HepG2 (cell line): Measurements from ENCODE around the gene CTSW. TPM values are rescaled to one million over a fixed set of nuclear protein-coding genes. Genes with fewer than 3 reads are reported as not detected.
A peak's percentile ranks its signal among the peaks of the same experiment; 100 is the strongest.

Experiments
- AGO1 ChIP-seq: fragments of 200-400 bp; formaldehyde crosslinking; IDR thresholded peaks from 2 replicates; pipeline ENCODE4 v1.6.1; 2017; ENCODE audit warnings: mild to moderate bottlenecking, low read depth, low read length, moderate library complexity; ENCODE audit not compliant: poor library complexity, severe bottlenecking
- AGO2 ChIP-seq: fragments of 200-400 bp; formaldehyde crosslinking; optimal IDR thresholded peaks from 2 replicates; pipeline ENCODE3; 2017; ENCODE audit warnings: mild to moderate bottlenecking, low read depth, low read length, moderate library complexity
- BORCS8-MEF2B ChIP-seq: sonication (generic); formaldehyde crosslinking; IDR thresholded peaks from 2 replicates; pipeline ENCODE4 v1.8.0; 2022; ENCODE audit warnings: mild to moderate bottlenecking, missing genetic modification reagents
- CEBPG ChIP-seq: IDR thresholded peaks from 2 replicates; pipeline ENCODE4 v1.6.1; 2016
- CREB3 ChIP-seq: sonication (generic); formaldehyde crosslinking; IDR thresholded peaks from 2 replicates; pipeline ENCODE4 v1.5.0; 2020; ENCODE audit warnings: missing genetic modification reagents
- DZIP1 ChIP-seq: sonication (generic); formaldehyde crosslinking; IDR thresholded peaks from 2 replicates; pipeline ENCODE4 v1.5.0; 2020; ENCODE audit warnings: mild to moderate bottlenecking, missing genetic modification reagents
- EZH2 ChIP-seq: conservative IDR thresholded peaks from 2 replicates; pipeline ENCODE4 v1.6.1; 2012; ENCODE audit warnings: mild to moderate bottlenecking, low read depth, low read length, moderate library complexity
- FOXC1 ChIP-seq: sonication (generic); formaldehyde crosslinking; IDR thresholded peaks from 2 replicates; pipeline ENCODE4 v1.8.0; 2022; ENCODE audit warnings: mild to moderate bottlenecking, missing genetic modification reagents, borderline replicate concordance
- GPBP1L1 ChIP-seq: sonication (generic); formaldehyde crosslinking; IDR thresholded peaks from 2 replicates; pipeline ENCODE4 v1.5.0; 2020; ENCODE audit warnings: mild to moderate bottlenecking, missing genetic modification reagents
- LBX2 ChIP-seq: sonication (generic); formaldehyde crosslinking; IDR thresholded peaks from 2 replicates; pipeline ENCODE4 v1.5.0; 2020; ENCODE audit warnings: missing genetic modification reagents, mild to moderate bottlenecking, borderline replicate concordance
- MAFF ChIP-seq: IDR thresholded peaks from 2 replicates; pipeline ENCODE4 v1.6.1; 2011; ENCODE audit warnings: low read depth, low read length, improper control_type of control experiment
- MED13 ChIP-seq: sonication (generic); formaldehyde crosslinking; IDR thresholded peaks from 2 replicates; pipeline ENCODE4 v1.5.0; 2020; ENCODE audit warnings: missing genetic modification reagents
- NFE2L2 ChIP-seq: fragments of 150-350 bp; IDR thresholded peaks from 2 replicates; pipeline ENCODE4 v1.6.1; 2014; ENCODE audit warnings: low read length
- NFIC ChIP-seq: IDR thresholded peaks from 2 replicates; pipeline ENCODE4 v1.6.1; 2012; ENCODE audit warnings: mild to moderate bottlenecking, low read length, inconsistent platforms
- NKX3-1 ChIP-seq: sonication (generic); formaldehyde crosslinking; IDR thresholded peaks from 2 replicates; pipeline ENCODE4 v1.5.0; 2020; ENCODE audit warnings: missing genetic modification reagents
- STAG1 ChIP-seq: sonication (generic); formaldehyde crosslinking; IDR thresholded peaks from 2 replicates; pipeline ENCODE4 v1.4.0; 2020; ENCODE audit warnings: missing genetic modification reagents
- TRIM22 ChIP-seq: fragments of 450-650 bp; IDR thresholded peaks from 2 replicates; pipeline ENCODE4 v1.6.1; 2017
- ZBTB3 ChIP-seq: sonication (generic); formaldehyde crosslinking; IDR thresholded peaks from 2 replicates; pipeline ENCODE4 v1.4.0; 2020; ENCODE audit warnings: low read depth, mild to moderate bottlenecking, moderate library complexity, missing genetic modification reagents, borderline replicate concordance
- ZEB1 ChIP-seq: IDR thresholded peaks from 2 replicates; pipeline ENCODE4 v1.6.1; 2012; ENCODE audit warnings: mild to moderate bottlenecking, low read depth, inconsistent platforms; ENCODE audit not compliant: insufficient replicate concordance
- ZFY ChIP-seq: sonication (generic); formaldehyde crosslinking; IDR thresholded peaks from 2 replicates; pipeline ENCODE4 v1.4.0; 2020; ENCODE audit warnings: missing genetic modification reagents
- ZNF10 ChIP-seq: sonication (generic); formaldehyde crosslinking; IDR thresholded peaks from 2 replicates; pipeline ENCODE4 v1.4.0; 2020; ENCODE audit warnings: mild to moderate bottlenecking, low read depth, missing genetic modification reagents, borderline replicate concordance
- ZNF12 ChIP-seq: sonication (generic); formaldehyde crosslinking; IDR thresholded peaks from 2 replicates; pipeline ENCODE4 v1.5.0; 2020; ENCODE audit warnings: missing genetic modification reagents
- ZNF484 ChIP-seq: sonication (generic); formaldehyde crosslinking; IDR thresholded peaks from 2 replicates; pipeline ENCODE4 v1.5.1; 2020; ENCODE audit warnings: mild to moderate bottlenecking, low read depth, missing genetic modification reagents, borderline replicate concordance
- ZNF546 ChIP-seq: sonication (generic); formaldehyde crosslinking; conservative IDR thresholded peaks from 2 replicates; pipeline ENCODE4 v1.8.1; 2023; ENCODE audit warnings: mild to moderate bottlenecking, missing genetic modification reagents
- ZNF792 ChIP-seq: IDR thresholded peaks from 2 replicates; pipeline ENCODE4 v1.6.1; 2016
- polyA plus RNA-seq, 8 experiments: library from polyadenylated mRNA; depleted of rRNA in 3 of 8; stranded (reverse) in 7 of 8; unstranded in 1 of 8; fragments of >200 nt; fragmentation: Illumina TruSeq in 4 of 8; extraction: Trizol in 4 of 8; gene quantifications; 2 replicates each; pipeline versions ENCODE4 v1.2.1 to v1.2.3, GENCODE V29; 2011 to 2016; ENCODE audit warnings: low read depth in 4 of 8, missing spikeins in 1 of 8, mixed read lengths in 1 of 8; ENCODE audit not compliant: insufficient read depth in 1 of 8
- total RNA-seq, 5 experiments: library from RNA; depleted of rRNA; stranded (reverse); fragments of >200 nt; fragmentation: Illumina TruSeq; extraction: Trizol; gene quantifications; 2 replicates each; pipeline ENCODE4 v1.2.3, GENCODE V29; 2016; ENCODE audit warnings: low read depth in 1 of 5

CTSW gene
- total and polyA plus RNA-seq, 2 of the 13 experiments (the other 11 are each of a cell fraction or from before 2014, with no cell fraction given) = 0.09 TPM; not detected in 1

GRCh38 chr11:65899356-65900124 is 19.9 kb downstream of the CTSW start (continued):
- no peak for TF ChIP-seq GPBP1L1 (CRISPR knock-in tag)
- no peak for TF ChIP-seq NKX3-1 (CRISPR knock-in tag)
- no peak for TF ChIP-seq NFIC
- TF ChIP-seq ZNF792 (CRISPR knock-in tag) = no peak
- TF ChIP-seq BORCS8-MEF2B (CRISPR knock-in tag) = peak; percentile 72; the same call in 1 of the 2 replicates
- TF ChIP-seq ZBTB3 (CRISPR knock-in tag) = no peak
- no peak for TF ChIP-seq ZNF12 (CRISPR knock-in tag)
- no peak for TF ChIP-seq ZEB1
- peak; percentile 45 for TF ChIP-seq AGO1
- TF ChIP-seq AGO2 = peak; percentile 81
- TF ChIP-seq LBX2 (CRISPR knock-in tag) = peak; percentile 54; the same call in 1 of the 2 replicates
- no peak for TF ChIP-seq MED13 (CRISPR knock-in tag)
- peak; percentile 10; the same call in 1 of the 2 replicates for TF ChIP-seq ZNF546 (CRISPR knock-in tag)
- TF ChIP-seq MAFF = no peak; the same call in 1 of the 2 replicates
- peak; percentile 63 for TF ChIP-seq NFE2L2
- TF ChIP-seq ZNF10 (CRISPR knock-in tag) = no peak
- TF ChIP-seq EZH2 = no peak
- no peak for TF ChIP-seq CREB3 (CRISPR knock-in tag)
- TF ChIP-seq FOXC1 (CRISPR knock-in tag) = peak; percentile 45; the same call in 1 of the 2 replicates
- no peak for TF ChIP-seq CEBPG (CRISPR knock-in tag)
- TF ChIP-seq ZFY (CRISPR knock-in tag) = peak; percentile 64
- TF ChIP-seq STAG1 = no peak
- TF ChIP-seq ZNF484 = no peak
- TF ChIP-seq DZIP1 (CRISPR knock-in tag) = no peak
- TF ChIP-seq TRIM22 = no peak
